Limb (tissue), 2 donors: ENCODE measurements around the gene CCDC14.
"Not testable (repeated sequence)": the region's sequence is repeated elsewhere in the genome, so short reads cannot be mapped to it uniquely, and the experiment has no call there.

Source experiments
- DNase-seq, 2 donors: peaks; one replicate each; pipeline ENCODE4 v3.0.0-alpha.2; 2016; ENCODE audit errors: extremely low spot score in 2 of 2

Gene CCDC14, protein sequence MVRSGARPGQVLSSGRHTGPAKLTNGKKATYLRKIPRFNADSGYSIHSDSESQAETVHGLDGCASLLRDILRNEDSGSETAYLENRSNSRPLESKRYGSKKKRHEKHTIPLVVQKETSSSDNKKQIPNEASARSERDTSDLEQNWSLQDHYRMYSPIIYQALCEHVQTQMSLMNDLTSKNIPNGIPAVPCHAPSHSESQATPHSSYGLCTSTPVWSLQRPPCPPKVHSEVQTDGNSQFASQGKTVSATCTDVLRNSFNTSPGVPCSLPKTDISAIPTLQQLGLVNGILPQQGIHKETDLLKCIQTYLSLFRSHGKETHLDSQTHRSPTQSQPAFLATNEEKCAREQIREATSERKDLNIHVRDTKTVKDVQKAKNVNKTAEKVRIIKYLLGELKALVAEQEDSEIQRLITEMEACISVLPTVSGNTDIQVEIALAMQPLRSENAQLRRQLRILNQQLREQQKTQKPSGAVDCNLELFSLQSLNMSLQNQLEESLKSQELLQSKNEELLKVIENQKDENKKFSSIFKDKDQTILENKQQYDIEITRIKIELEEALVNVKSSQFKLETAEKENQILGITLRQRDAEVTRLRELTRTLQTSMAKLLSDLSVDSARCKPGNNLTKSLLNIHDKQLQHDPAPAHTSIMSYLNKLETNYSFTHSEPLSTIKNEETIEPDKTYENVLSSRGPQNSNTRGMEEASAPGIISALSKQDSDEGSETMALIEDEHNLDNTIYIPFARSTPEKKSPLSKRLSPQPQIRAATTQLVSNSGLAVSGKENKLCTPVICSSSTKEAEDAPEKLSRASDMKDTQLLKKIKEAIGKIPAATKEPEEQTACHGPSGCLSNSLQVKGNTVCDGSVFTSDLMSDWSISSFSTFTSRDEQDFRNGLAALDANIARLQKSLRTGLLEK

DNA sequence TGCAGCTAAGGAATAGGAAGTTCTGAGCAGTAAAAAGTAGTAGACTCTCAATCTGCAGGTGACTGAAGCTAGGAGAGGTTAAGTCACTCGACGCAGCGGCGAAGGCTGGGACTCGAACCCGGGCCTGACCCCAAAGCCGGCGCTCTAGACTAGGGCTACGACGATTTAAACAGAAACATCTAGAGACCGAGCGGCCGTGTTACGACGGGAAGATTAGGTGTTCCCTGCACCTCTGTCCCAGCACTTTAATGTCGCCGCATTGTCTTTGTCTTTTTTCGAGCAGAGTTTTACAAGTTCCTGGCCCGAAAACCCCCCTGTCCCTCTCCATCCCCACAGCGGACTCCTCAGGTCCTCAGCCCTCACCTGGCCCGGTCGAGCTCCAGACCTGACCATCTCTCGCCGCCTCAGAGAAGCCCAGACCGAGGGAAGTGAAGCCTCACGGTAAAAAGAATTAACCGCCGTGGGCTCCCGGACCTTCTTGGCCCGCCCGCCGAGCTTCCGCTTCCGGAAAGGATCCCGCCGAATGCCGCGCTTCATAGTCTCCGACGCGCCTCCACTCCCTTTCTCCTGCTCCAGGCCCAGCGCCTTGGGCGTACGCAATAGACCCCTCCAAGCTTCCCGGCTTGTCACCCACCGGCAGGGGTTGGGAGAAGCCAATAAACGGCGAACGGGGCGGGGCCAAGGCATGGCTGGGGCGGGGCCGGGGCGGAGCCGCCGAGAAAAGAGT, at the start of gene CCDC14:
Gene CCDC14 (minus strand): TSS at position 449 of the 727 bp plus-strand sequence. CDS start 56 bp downstream, at position 393.
- DNase-seq: peak; percentile 97

DNA sequence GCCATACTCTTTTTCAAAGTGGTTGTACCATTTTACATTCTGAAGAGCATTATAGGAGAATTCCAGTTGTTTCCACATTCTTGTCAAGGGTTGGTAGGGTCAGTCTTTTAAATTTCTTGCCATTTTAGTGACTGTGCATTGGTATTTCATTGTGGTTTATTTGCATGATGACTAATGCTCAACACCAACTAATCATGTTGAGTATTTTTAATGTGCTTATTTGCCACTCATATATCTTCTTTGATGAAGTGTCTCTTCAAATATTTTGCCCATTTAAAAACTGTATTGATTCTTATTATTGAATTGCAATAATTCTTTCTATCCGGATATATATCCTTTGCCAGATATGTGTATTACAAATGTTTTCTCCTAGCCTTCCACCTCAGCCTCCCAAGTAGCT, 47.3 kb upstream of the CCDC14 start:
- DNase-seq: not testable (repeated sequence)

DNA sequence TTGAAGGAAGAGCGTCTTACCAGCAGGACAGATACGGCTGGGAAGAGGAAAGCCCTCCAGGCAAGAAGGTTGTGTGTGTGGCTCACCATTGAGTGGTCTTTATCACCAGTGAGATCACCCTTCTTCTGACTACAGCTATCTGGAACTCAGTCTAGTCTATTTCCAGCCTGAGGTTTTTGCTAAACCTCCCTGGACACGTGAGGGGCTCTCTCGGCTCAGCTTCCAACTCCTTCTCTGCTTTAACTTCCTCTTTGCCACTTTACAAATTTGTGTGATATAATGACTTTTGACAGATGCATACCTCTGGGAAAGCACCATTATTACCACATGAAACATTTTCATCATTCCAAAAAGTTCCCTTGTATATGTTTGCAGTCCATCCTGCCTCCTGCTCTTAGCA, 46.2 kb upstream of the CCDC14 start:
- DNase-seq: no peak

DNA sequence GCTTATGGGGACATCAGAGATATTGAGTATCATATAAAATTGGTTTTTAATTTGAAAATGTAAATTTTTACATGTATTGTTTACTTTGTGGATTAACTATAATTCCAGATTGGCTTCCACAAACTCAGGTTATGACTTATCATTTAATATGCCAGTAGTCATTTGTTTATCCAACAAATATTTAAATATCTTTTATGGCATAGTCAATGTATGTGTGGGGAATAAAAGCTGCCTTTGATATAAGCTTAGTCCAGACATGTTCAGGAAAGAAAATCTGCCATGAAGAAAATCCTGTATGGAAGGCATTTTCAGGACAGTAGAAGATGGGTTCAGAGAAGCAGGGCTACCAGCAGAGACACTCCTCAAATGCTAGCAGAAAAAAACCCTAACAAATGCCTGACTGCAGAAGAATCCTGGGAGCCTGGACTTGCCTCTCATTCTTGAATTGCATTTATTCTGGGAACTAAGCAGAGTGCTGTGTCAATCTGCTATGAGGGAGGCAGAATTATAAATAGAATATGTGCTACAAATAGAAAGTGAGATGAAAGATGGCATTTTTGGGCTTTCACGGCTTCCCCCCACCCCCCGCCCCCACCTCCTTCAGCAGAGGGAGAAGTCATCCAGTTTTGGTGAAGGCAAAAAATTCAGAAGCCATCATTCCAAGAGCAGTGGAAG, 41.5 kb upstream of the CCDC14 start:
- DNase-seq: not testable (repeated sequence)

DNA sequence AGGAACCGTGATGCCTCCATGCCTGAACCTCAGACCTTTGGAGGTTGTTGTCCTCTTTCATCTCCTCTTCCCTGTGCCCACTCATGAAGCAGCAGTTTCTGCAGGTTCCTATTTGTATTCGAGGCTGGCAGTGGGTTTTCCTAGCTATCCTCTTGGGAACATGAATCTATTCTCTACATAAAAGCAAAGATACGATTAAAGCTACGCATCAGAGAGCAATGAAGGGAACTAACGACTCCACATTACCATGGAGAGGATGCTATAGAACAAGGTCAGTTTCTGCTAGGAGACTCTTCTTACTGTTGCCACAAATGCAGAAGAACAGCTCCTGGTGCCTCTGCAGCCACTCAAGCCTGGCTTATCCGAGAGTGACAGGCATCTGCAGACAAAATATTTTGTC, 40.3 kb upstream of the CCDC14 start:
- not testable (repeated sequence) for DNase-seq

DNA sequence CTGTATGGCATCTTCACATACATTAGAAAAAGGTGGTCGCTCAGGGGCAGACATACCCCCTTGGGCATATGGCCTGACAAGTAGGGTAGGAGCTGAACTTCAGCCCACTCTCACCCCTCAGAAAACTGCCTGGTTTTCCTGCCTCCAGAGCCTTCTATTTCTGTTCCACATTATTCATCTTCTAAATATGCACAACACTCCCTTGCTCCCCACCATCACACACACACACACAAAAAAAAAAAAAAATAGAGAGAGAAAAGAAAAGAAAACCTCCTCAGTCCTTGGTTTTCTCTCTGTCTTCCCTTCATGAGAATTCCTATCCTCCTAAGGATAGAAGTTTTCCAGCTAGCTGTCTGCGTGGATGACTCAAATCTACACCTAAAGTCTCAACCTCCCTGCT, 36.5 kb upstream of the CCDC14 start:
- no peak for DNase-seq

DNA sequence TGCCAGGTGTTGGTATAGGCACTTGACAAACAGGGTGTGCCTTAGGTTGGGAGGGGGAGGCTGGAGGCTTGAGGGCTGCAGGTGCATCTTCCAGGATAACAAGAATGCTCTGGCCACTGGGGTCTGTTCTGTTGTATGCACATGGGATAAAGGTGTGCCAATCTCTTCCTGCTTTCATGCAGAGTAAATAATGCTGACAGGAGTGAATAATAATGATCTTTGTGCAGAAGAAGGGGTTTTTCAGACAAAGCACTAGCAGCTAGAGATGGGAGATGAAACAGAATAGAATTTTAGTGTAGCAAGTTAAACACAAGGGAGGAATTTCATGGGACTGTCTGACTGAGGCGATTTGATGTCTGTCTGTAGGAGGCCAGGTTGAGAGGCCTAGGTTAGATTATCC, 32.8 kb upstream of the CCDC14 start:
- no peak for DNase-seq

DNA sequence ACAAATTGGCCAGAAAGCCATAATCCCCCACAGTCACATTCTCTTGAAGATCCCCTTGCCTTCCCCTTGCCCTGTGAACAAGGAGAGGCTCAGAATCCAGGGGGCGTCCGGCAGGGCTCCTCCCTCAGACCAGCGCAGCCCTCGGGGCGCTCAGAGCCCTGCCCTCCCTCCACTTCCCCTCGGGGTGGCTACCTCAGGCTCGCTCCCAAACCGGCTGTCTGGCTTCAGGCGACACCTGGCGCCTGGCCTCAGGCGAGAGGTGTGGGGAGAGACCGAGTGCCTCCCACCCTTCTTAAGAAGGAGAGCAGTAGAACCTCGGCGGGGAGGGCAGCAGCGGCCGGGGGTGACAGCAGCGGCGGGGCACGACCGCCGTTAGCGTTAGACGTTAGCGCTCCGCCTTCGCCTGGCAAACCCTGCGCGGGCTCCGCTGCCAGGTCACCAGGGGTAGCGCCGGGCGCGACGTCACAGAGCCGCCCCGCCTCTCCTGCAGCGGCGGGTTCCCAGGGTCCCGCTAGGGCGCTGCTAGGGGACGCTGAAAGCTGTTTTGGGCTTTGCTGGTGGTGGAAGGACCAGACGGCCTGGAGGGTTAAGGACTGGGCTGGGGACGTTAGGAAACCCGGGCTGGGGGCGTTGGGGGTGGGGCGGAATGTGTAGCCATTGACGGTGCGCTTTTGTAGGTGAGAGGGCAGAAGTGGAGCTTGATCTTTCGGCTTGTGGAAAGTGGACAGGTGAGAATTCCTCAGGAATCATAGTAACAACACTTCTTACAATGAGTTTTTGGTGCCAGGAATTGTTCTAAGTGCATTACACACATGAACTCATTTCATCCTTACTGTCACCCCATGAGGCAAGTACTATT, 30.9 kb upstream of the CCDC14 start, which contains the start of gene ROPN1:
Gene ROPN1 (minus strand): TSS at position 395 of the 859 bp plus-strand sequence. CDS start 11,643 bp downstream, outside the sequence.
- not testable (repeated sequence) for DNase-seq

DNA sequence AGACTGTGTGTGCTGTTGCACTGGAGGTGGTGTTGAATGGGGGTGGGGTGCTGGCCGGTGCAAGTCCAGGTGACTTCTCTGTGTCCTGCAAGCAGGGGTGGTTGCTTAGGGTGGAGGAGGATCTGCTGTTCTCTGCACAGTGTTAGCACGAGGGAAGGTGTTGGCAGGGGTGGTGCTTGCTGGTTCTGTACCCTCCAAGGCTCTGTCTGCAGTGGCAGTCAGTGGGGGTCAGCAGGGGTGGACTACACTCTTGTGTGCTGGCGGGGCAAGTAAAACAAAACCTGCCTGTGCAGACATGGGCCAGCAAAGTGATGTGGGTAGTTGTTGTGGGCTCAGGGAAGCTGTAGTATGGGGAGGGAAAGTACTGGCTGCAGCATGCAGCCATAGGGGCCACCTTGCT, 25.4 kb upstream of the CCDC14 start:
- DNase-seq: no peak

DNA sequence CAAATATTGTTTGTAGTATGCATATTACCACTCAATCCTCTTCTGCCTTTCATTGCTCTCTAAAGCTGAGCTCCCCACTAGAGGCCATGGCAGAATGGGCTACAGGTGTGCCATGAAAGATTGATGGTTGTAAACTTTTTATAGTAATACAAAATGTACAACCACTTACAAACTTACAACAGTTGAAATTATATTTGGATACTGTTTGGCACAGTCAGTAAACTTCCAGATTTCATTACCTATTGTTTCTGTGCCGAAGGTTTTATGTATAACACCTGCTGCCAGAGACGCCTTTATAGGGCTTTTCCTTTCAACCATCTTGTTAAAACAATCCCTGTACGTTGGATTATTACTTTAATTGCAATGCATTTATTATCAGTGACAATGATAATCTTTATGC, 23.9 kb upstream of the CCDC14 start:
- no peak for DNase-seq

DNA sequence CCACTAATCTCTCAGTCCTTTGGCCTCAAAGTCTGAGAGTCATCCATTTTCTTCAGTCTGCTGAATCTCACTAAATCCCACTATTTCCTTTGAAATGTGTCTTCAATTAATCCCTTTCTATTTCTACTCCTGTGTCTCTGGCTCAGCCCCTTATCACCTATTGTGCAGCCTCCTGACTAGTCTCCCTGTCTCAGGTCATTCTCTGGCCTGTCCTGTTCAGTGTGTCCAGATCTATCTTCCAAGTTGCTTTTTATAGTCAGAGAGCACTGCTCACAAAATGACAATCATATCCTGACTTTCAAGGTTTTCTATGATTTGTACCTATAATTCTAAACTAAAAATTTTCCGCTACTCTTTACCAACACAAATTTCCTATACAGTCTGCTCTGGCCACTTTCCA, 23.3 kb upstream of the CCDC14 start:
- no peak for DNase-seq

DNA sequence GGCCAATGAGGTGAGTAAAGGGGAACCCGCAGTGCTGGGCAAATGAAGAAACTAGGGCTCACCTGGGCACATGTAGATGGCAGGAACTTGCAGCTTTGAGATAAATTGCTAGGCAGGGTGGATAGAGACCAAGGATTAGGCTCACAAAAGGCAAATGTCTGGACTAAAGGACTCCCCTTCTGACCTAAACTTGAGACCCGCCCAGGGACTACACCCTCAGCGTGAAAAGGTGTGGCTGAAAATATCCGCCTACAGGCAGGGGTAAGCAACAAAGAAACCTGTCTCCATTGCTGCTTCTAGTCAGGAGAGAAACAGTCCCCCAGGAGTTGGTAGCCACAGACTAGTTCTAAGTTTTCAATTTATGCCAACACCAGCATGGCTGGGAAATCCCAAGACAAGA, 20.3 kb upstream of the CCDC14 start:
- not testable (repeated sequence) for DNase-seq

DNA sequence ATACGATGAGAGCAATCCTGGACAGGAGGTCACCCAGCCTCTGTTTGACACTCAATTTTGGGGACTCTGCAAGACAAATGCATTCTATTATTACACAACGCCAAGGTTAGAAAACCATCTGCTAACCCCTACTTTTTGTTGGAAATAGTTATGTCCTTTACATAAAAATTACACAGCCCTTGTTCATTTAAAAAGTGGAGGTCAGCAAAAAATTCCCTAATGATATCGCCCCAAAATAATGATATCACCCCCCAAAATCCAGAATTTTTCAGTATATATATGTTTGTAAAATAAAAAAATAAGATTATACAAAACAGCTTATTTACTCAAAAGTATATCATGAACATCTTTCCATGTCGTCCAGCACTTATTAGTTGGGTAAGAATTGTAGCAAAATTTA, 19.5 kb upstream of the CCDC14 start:
- no peak for DNase-seq

DNA sequence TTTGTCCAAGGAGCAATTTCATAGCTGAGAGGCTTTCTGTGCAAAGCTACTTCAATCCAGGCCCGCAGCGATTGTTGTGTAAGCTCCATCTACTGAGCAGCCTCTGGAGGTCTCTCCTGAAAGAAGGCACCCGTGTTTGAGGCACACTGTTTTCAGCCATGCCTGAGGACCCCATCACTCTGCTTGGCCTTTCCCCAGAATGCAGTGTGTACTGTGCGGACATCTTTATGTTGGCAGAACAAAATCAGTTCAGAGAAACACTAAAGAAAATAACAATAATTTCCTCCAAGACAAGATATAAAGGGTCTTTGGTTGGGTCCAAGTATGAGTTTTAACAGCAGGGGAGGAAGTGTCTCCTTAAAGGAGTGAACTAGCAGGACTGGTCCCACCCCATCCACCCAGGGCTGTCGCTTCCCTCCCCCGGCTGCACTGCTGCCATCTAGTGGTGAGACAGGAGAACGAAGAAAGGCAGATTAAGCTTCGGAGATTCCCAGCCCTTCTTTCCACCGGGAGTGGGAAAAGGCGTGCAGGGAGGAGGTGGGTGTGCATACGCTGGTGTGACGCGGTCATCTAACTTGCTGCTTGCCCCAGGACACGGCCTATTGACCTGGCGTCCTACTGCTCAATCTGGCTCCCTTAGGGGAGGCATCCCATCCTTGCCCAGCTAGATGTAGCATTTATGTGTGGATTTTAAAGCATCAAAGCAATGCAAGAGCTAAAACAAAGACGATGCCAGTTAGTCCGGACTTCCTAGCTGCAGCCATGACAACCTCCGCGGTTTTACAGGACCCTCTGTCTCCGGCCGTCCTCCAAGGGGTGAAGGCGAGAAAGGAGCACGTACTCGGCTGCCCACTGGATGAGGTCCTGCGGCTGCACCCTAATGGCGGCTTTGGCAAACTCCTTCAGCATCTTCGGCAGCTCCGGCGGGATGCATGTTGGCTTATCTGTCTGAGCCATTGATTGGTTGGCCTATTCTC, 18.8 kb upstream of the CCDC14 start:
- peak in 1 of 2 donors; percentile 66 for DNase-seq

DNA sequence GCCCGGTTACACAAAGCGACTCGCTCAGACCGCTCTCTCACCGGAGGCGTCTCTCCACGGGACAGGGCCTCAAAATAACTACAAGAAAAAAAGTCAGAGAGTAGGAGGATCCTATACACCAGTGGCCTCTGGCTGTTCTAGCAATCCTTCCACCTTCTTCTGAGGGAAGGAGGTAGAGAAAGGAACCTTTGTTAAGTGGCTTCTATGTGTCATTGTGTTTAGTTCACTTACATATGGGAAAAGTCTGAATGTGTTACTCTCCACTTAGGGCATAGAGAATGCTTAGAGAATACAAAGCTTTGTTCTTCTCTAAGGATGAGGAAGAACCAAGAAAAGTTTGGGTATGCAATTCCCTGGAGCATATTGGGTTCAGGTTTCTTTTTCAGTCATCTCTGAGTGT, 15.9 kb upstream of the CCDC14 start:
- not testable (repeated sequence) for DNase-seq

DNA sequence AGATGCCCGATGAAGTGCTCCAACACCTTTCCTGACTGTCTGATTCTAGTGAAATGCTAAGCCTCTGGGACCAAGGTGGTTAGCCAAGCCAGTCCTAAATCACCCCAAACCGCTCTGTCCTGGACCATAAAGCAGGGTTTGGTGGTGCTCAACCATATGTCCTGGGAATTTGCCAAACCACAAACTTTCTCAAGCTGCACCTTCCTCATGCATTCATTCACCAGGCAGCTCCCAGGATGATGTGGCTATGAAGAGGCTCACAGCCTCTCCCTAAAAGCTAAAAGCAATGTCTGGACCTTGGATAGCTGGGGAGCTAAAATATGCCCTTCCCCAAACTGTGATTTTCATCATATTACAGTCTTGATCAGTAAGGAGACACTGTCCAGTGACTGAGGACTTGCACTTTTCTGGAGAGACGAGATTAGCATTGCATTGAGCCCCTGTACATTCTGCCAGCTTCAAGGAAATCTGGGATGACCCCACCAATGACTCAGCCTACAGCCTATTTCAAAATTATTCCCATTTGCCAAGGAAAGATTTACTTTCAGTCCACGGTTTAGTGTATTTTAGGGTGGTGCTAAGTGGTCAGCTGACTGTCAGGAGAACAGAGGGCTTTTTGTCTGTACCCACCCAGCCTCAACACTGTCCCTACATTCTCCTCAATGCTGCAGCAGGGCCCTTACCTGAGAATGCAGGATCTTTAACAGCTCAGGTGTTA, 15.3 kb upstream of the CCDC14 start:
- DNase-seq: not testable (repeated sequence)

DNA sequence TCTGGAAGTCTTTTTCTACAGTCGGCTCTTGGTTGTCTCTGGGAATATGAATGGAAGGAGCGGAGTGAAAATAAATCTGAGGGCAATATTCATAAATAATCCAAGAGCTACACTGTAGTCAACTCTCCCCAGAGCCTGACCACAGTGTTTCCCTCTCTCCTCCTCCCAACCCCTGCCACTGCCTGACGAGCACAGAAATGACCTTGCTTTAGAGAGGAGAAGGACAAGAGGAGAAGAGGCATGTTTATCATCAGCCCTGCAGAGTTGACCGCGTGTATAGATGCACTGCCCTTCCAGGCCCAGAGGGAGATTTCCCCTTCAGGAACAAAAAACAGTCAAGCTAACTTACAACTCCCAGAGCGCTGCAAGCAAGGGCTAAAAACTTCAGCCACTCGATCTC, 14.0 kb upstream of the CCDC14 start:
- DNase-seq: not testable (repeated sequence)

DNA sequence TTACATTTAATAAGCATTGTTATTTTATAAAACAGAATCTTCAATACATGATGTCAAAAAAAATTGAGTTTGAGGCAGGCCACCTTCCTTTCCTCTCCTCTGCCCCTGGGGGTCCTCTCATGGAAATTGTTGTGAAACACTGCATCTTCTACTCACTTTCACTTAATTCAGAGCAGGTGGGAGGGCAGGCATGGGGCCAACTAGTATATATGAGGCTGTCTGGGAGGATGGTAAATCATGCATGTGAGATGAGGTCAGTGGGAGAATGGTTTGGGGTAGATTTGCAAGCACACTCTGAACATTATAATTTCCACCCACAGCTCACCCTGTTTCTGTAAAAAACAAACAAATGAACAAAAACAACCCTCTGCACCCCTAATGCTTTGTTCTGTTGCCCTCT, 10.4 kb upstream of the CCDC14 start:
- DNase-seq: peak in 1 of 2 donors; percentile 61
